CD14-positive monocyte (primary cell): ENCODE results near the gene VPS16. TPM values are rescaled to one million over a fixed set of nuclear protein-coding genes. Genes with fewer than 3 reads are reported as not detected.
A peak's percentile ranks its signal among the peaks of the same experiment; 100 is the strongest.

ENCODE experiments used
- DNase-seq, 3 donors: peaks; one replicate each; pipeline ENCODE4 v3.0.0-alpha.2; 2011 to 2022
- H2AFZ ChIP-seq: 2 replicates; pipeline ENCODE4 v1.6.0; 2012; ENCODE audit warnings: mild to moderate bottlenecking, low read depth, low read length, inconsistent platforms; ENCODE audit not compliant: insufficient read depth, poor library complexity, severe bottlenecking
- H3K27ac ChIP-seq, 2 donors: 1 replicate in 1 of 2; 2 replicates in 1 of 2; pipeline ENCODE4 v1.5.1; 2012 to 2013; ENCODE audit warnings: low read length in 2 of 2, control low read depth in 1 of 2, inconsistent platforms in 1 of 2, low read depth in 1 of 2, mild to moderate bottlenecking in 1 of 2
- H3K27me3 ChIP-seq, 2 donors: one replicate each; pipeline versions ENCODE4 v1.6.0 to v1.6.1; 2011 to 2013; ENCODE audit warnings: low read length in 2 of 2; ENCODE audit not compliant: control insufficient read depth in 2 of 2, insufficient read depth in 2 of 2
- H3K36me3 ChIP-seq, 2 donors: replicated peaks in 1 of 2; 1 replicate in 1 of 2; 2 replicates in 1 of 2; pipeline versions ENCODE4 v1.5.1 to v1.6.1; 2012 to 2013; ENCODE audit warnings: low read length in 2 of 2, control low read depth in 1 of 2, inconsistent platforms in 1 of 2, mild to moderate bottlenecking in 1 of 2; ENCODE audit not compliant: insufficient read depth in 2 of 2, control insufficient read depth in 1 of 2
- H3K4me1 ChIP-seq, 2 donors: 1 replicate in 1 of 2; 2 replicates in 1 of 2; pipeline versions ENCODE4 v1.5.1 to v1.6.1; 2012 to 2013; ENCODE audit warnings: low read length in 2 of 2, control low read depth in 1 of 2, inconsistent platforms in 1 of 2, mild to moderate bottlenecking in 1 of 2, moderate library complexity in 1 of 2; ENCODE audit not compliant: insufficient read depth in 2 of 2, control insufficient read depth in 1 of 2
- H3K4me2 ChIP-seq: replicated peaks from 2 replicates; pipeline ENCODE3; 2012; ENCODE audit warnings: low read length, moderate library complexity, mild to moderate bottlenecking; ENCODE audit not compliant: poor library complexity, severe bottlenecking; ENCODE audit errors: extremely low read depth
- H3K4me3 ChIP-seq, 3 experiments: fragments of 200-600 bp in 1 of 3; sonication (generic) in 1 of 3; replicated peaks in 1 of 3; 1 replicate in 2 of 3; 2 replicates in 1 of 3; pipeline ENCODE4 v1.5.1; 2011 to 2013; ENCODE audit warnings: low read length in 3 of 3, mild to moderate bottlenecking in 3 of 3, control low read depth in 2 of 3, low read depth in 2 of 3, inconsistent platforms in 1 of 3, moderate library complexity in 1 of 3
- H3K79me2 ChIP-seq: 2 replicates; pipeline ENCODE4 v1.6.0; 2012; ENCODE audit warnings: mild to moderate bottlenecking, control low read depth, inconsistent platforms, low read length, moderate library complexity; ENCODE audit not compliant: insufficient read depth
- H3K9ac ChIP-seq: 2 replicates; pipeline ENCODE4 v1.6.0; 2017; ENCODE audit warnings: low read length, mild to moderate bottlenecking; ENCODE audit not compliant: insufficient read depth, poor library complexity, severe bottlenecking
- H3K9me3 ChIP-seq, 2 donors: replicated peaks in 1 of 2; 1 replicate in 1 of 2; 2 replicates in 1 of 2; pipeline versions ENCODE4 v1.5.1 to v1.6.1; 2012 to 2013; ENCODE audit warnings: low read length in 2 of 2, control low read depth in 1 of 2; ENCODE audit not compliant: control insufficient read depth in 1 of 2, insufficient read depth in 1 of 2
- H4K20me1 ChIP-seq: 2 replicates; pipeline ENCODE4 v1.6.0; 2012; ENCODE audit warnings: mild to moderate bottlenecking, low read length, control low read depth, moderate library complexity; ENCODE audit not compliant: insufficient read depth
- H3K27ac Mint-ChIP-seq, 7 donors: one replicate each; pipeline ENCODE4 v1.8.0; 2020; ENCODE audit warnings: mild to moderate bottlenecking in 7 of 7, mixed read lengths in 7 of 7, moderate library complexity in 6 of 7, inconsistent platforms in 2 of 7
- H3K27me3 Mint-ChIP-seq, 3 donors: one replicate each; pipeline ENCODE4 v1.8.0; 2021 to 2022; ENCODE audit warnings: low read depth in 3 of 3, mild to moderate bottlenecking in 3 of 3, mixed read lengths in 3 of 3, moderate library complexity in 3 of 3, inconsistent platforms in 1 of 3
- H3K36me3 Mint-ChIP-seq, 2 donors: one replicate each; pipeline ENCODE4 v1.8.0; 2020; ENCODE audit warnings: mixed read lengths in 2 of 2, inconsistent platforms in 1 of 2, mild to moderate bottlenecking in 1 of 2
- H3K4me1 Mint-ChIP-seq: one replicate; pipeline ENCODE4 v1.8.0; 2020; ENCODE audit warnings: mild to moderate bottlenecking, mixed read lengths
- H3K4me3 Mint-ChIP-seq, 2 donors: one replicate each; pipeline ENCODE4 v1.8.0; 2020; ENCODE audit warnings: mild to moderate bottlenecking in 2 of 2, mixed read lengths in 2 of 2, moderate library complexity in 1 of 2
- H3K9me3 Mint-ChIP-seq, 7 donors: one replicate each; pipeline ENCODE4 v1.8.0; 2020 to 2022; ENCODE audit warnings: mixed read lengths in 7 of 7, mild to moderate bottlenecking in 6 of 7, moderate library complexity in 6 of 7, inconsistent platforms in 2 of 7
- CTCF ChIP-seq: fragments of 200-600 bp; IDR thresholded peaks from one replicate; pipeline ENCODE4 v1.8.0; 2022; ENCODE audit warnings: antibody characterized with exemption, mild to moderate bottlenecking
- WGBS: methylation state at CpG from one replicate; pipeline ENCODE4 v1.1.5; 2013; ENCODE audit warnings: missing lambda C conversion rate; ENCODE audit not compliant: insufficient coverage; 5-methylcytosine and 5-hydroxymethylcytosine counted together
- intact Hi-C, 2 donors: fragments of 100-400 bp; cut with micrococcal nuclease; formaldehyde crosslinking; loops; one replicate each; pipeline versions ENCODE4 v1.15.0 to v1.15.1; 2023
- polyA plus RNA-seq, 3 donors: library from polyadenylated mRNA; depleted of rRNA in 1 of 3; unstranded in 2 of 3; stranded (reverse) in 1 of 3; fragments of 300-500 nt in 2 of 3; fragments of >200 nt in 1 of 3; fragmentation: Illumina TruSeq in 2 of 3; gene quantifications; 1 replicate in 2 of 3; 2 replicates in 1 of 3; pipeline ENCODE4 v1.2.3, GENCODE V29; 2012 to 2021

The VPS16 gene
- polyA plus RNA-seq, 3 donors = 33.3 to 87.0 (median 34.5) TPM

- intact Hi-C loops = no loop called here
- no peak overlapping the region for H3K4me2 ChIP-seq
Observed at GRCh38 chr20:2798814-2799213, 41.7 kb upstream of the VPS16 start.

GRCh38 chr20:2799271-2799670 lies 41.3 kb upstream of the VPS16 start:
- intact Hi-C loops = no loop called here
- Histone ChIP-seq H3K4me3 (peak overlapping the region; percentile 35 to 77 (median 36)), H2AFZ (peak overlapping the region; percentile 83), H3K36me3 (no peaks in the 10 kb centered on the region), H3K9me3 (no peaks in the 10 kb centered on the region), H3K27me3 (peaks cover 16 to 46% of the 10 kb centered on the region in 2 donors), H3K4me2 (peak overlapping the region; percentile 85), H3K27ac (no peak overlapping the region), H3K4me1 (peaks cover 23 to 26% of the 10 kb centered on the region in 2 donors), H4K20me1 (no peaks in the 10 kb centered on the region), H3K79me2 (no peaks in the 10 kb centered on the region), H3K9ac (peak overlapping the region; percentile 36)
- Mint-ChIP-seq H3K27ac (peak overlapping the region in 1 of 7 donors; percentile 60), H3K36me3 (peaks cover 3 to 8% of the 10 kb centered on the region in 2 donors), H3K4me3 (peak overlapping the region; percentile 85 to 100), H3K4me1 (peaks cover 29% of the 10 kb centered on the region), H3K27me3 (peaks cover 38 to 47% (median 41%) of the 10 kb centered on the region in 3 donors), H3K9me3 (peaks cover 0 to 10% (median 5%) of the 10 kb centered on the region in 7 donors)
- 41% methylated on average over 9 of the region's 9 CpGs for WGBS
- TF ChIP-seq CTCF = no peak
- no peak for DNase-seq

More at GRCh38 chr20:2798814-2799213, 41.7 kb upstream of the VPS16 start:
- H3K27ac ChIP-seq = no peak overlapping the region
- no peak for DNase-seq
- Mint-ChIP-seq H3K27ac (peak overlapping the region in 1 of 7 donors; percentile 71), H3K9me3 (peaks cover 0 to 10% (median 5%) of the 10 kb centered on the region in 7 donors), H3K4me3 (peak overlapping the region in 1 of 2 donors; percentile 100), H3K4me1 (peaks cover 29% of the 10 kb centered on the region), H3K27me3 (peaks cover 34 to 43% (median 38%) of the 10 kb centered on the region in 3 donors), H3K36me3 (peaks cover 3 to 8% of the 10 kb centered on the region in 2 donors)
- 92% methylated on average over 1 of the region's 6 CpGs for WGBS
- no peaks in the 10 kb centered on the region for H3K36me3 ChIP-seq
- peaks cover 23 to 26% of the 10 kb centered on the region in 2 donors for H3K4me1 ChIP-seq
- TF ChIP-seq CTCF = no peak
- no peak overlapping the region for H3K9ac ChIP-seq
- peaks cover 13 to 43% of the 10 kb centered on the region in 2 donors for H3K27me3 ChIP-seq
- H2AFZ ChIP-seq = no peak overlapping the region
- H3K79me2 ChIP-seq = no peaks in the 10 kb centered on the region
- H3K9me3 ChIP-seq = no peaks in the 10 kb centered on the region
- H3K4me3 ChIP-seq = no peak overlapping the region
- H4K20me1 ChIP-seq = no peaks in the 10 kb centered on the region
